Endothelial cell of umbilical vein (primary cell): ENCODE data around the gene KANSL1. TPM values are rescaled to one million over a fixed set of nuclear protein-coding genes. Genes with fewer than 3 reads are reported as not detected.

Source experiments
- BruUV-seq: library from RNA; stranded (reverse); fragments of 400-500 nt; replicated peaks from 2 replicates; lab custom pipeline; 2021; lab: Mats Ljungman, UMichigan
- CTCF ChIA-PET: fragments of 300-600, 350-600 bp; sonication (Branson Sonifier 250); formaldehyde crosslinking; loops from one replicate; lab custom pipeline; 2021; ENCODE audit warnings: antibody characterized with exemption, inconsistent platforms; lab: Charles Lee
- POLR2A ChIA-PET: fragments of 300-600, 350-600 bp; sonication (Branson Sonifier 250); formaldehyde crosslinking; loops from one replicate; lab custom pipeline; 2021; ENCODE audit warnings: antibody characterized with exemption, inconsistent platforms; lab: Charles Lee
- DNase-seq: peaks from one replicate; pipeline ENCODE4 v3.0.0-alpha.2; 2011; ENCODE audit warnings: low read depth, low spot score
- FAIRE-seq: peaks from 2 replicates; lab custom pipeline; 2011; peaks lifted over from hg19 to GRCh38; lab: Jason Lieb, UNC
- H2AFZ ChIP-seq: 2 replicates; pipeline ENCODE4 v1.6.0; 2012; ENCODE audit warnings: low read depth, low read length, control low read depth, inconsistent platforms
- H3K27ac ChIP-seq: 2 replicates; pipeline ENCODE4 v1.5.1; 2011; ENCODE audit warnings: low read depth, mild to moderate bottlenecking, control low read depth, low read length, moderate library complexity; ENCODE audit not compliant: insufficient read depth
- H3K27me3 ChIP-seq, 2 experiments: 2 replicates each; pipeline versions ENCODE4 v1.6.0 to v1.6.1; 2011; ENCODE audit warnings: low read length in 2 of 2, mixed read lengths in 1 of 2; ENCODE audit not compliant: control insufficient read depth in 2 of 2, insufficient read depth in 2 of 2
- H3K36me3 ChIP-seq, 2 experiments: 2 replicates in 1 of 2; 3 replicates in 1 of 2; pipeline ENCODE4 v1.5.1; 2011; ENCODE audit warnings: low read length in 2 of 2, mild to moderate bottlenecking in 1 of 2, moderate library complexity in 1 of 2; ENCODE audit not compliant: control insufficient read depth in 2 of 2, insufficient read depth in 2 of 2; ENCODE audit errors: extremely low read depth in 1 of 2
- H3K4me1 ChIP-seq: 3 replicates; pipeline ENCODE4 v1.5.1; 2011; ENCODE audit warnings: mild to moderate bottlenecking, low read length; ENCODE audit not compliant: control insufficient read depth, insufficient read depth; ENCODE audit errors: extremely low read depth
- H3K4me2 ChIP-seq: 2 replicates; pipeline ENCODE4 v1.6.1; 2011; ENCODE audit warnings: low read length, control low read depth, mixed read lengths; ENCODE audit not compliant: insufficient read depth
- H3K4me3 ChIP-seq, 3 experiments: fragments of 200-600 bp in 1 of 3; sonication (generic), shearing (Covaris generic) in 1 of 3; replicated peaks in 1 of 3; 2 replicates each; pipeline ENCODE4 v1.5.1; 2011 to 2016; ENCODE audit warnings: control low read depth in 3 of 3, low read length in 3 of 3, mild to moderate bottlenecking in 2 of 3, inconsistent platforms in 1 of 3, low read depth in 1 of 3, moderate library complexity in 1 of 3; ENCODE audit not compliant: insufficient read depth in 1 of 3
- H3K79me2 ChIP-seq: 2 replicates; pipeline ENCODE4 v1.6.0; 2012; ENCODE audit warnings: low read length, inconsistent platforms; ENCODE audit not compliant: control insufficient read depth, insufficient read depth
- H3K9ac ChIP-seq: replicated peaks from 2 replicates; pipeline ENCODE3; 2011; ENCODE audit warnings: low read length, control low read depth; ENCODE audit not compliant: insufficient read depth; ENCODE audit errors: extremely low read depth
- H3K9me1 ChIP-seq: replicated peaks from 3 replicates; pipeline ENCODE4 v1.6.0; 2011; ENCODE audit warnings: mild to moderate bottlenecking, low read length; ENCODE audit not compliant: control insufficient read depth, insufficient read depth; ENCODE audit errors: extremely low read depth
- H3K9me3 ChIP-seq: replicated peaks from 2 replicates; pipeline ENCODE4 v1.5.1; 2012; ENCODE audit warnings: low read length, inconsistent platforms; ENCODE audit not compliant: control insufficient read depth, insufficient read depth
- H4K20me1 ChIP-seq: replicated peaks from 2 replicates; pipeline ENCODE3; 2011; ENCODE audit warnings: mild to moderate bottlenecking, low read length; ENCODE audit not compliant: control insufficient read depth, insufficient read depth; ENCODE audit errors: extremely low read depth
- GATA2 ChIP-seq: IDR thresholded peaks from 2 replicates; pipeline ENCODE4 v1.7.0; 2011; ENCODE audit warnings: low read depth, mild to moderate bottlenecking, moderate library complexity, mixed read lengths, low read length; ENCODE audit not compliant: insufficient read length, insufficient read depth
- JUN ChIP-seq: IDR thresholded peaks from 2 replicates; pipeline ENCODE4 v1.6.1; 2011; ENCODE audit warnings: borderline replicate concordance, low read depth; ENCODE audit not compliant: insufficient read length, insufficient read depth
- MYC ChIP-seq: IDR thresholded peaks from one replicate; pipeline ENCODE4 v1.6.1; 2011; ENCODE audit warnings: mild to moderate bottlenecking, low read depth, low read length
- POLR2AphosphoS5 ChIP-seq: IDR thresholded peaks from 2 replicates; pipeline ENCODE4 v1.6.1; 2012; ENCODE audit warnings: low read depth, mild to moderate bottlenecking, control low read depth, low read length, moderate library complexity; ENCODE audit not compliant: insufficient read depth
- dilution Hi-C: fragments of 300-500 bp; cut with MboI; formaldehyde crosslinking; loops from one replicate; pipeline ENCODE4 v1.15.0; 2019; ENCODE audit warnings: low sequenced_read_pairs; ENCODE audit not compliant: extremely low pct_ligation_motif_present
- intact Hi-C: fragments of 100-400 bp; cut with micrococcal nuclease; formaldehyde crosslinking; loops from one replicate; pipeline ENCODE4 v1.10.0; 2022
- polyA plus RNA-seq, 4 experiments: library from polyadenylated mRNA; depleted of rRNA in 3 of 4; stranded (reverse) in 3 of 4; unstranded in 1 of 4; fragments of >200 nt; gene quantifications; 2 replicates each; pipeline versions ENCODE4 v1.2.1 to v1.2.3, GENCODE V29; 2011 to 2012; ENCODE audit warnings: missing spikeins in 1 of 4
- total RNA-seq: library from RNA; stranded (reverse); gene quantifications from 2 replicates; pipeline ENCODE4 v1.2.3, GENCODE V29; 2021
- TF ChIP-seq, protein P1 (sequence below), 2 donors: IDR thresholded peaks; 1 replicate in 1 of 2; 2 replicates in 1 of 2; pipeline ENCODE4 v1.5.1; 2011; ENCODE audit warnings: low read length in 2 of 2, mild to moderate bottlenecking in 2 of 2, moderate library complexity in 2 of 2, control low read depth in 1 of 2, inconsistent platforms in 1 of 2, low read depth in 1 of 2; ENCODE audit not compliant: insufficient read depth in 1 of 2; ENCODE audit errors: extremely low read depth in 1 of 2

Gene KANSL1
- total and polyA plus RNA-seq, 2 donors (not counting 3 experiments of a cell fraction or from before 2014, with no cell fraction given): 29.1 to 74.0 TPM

DNA sequence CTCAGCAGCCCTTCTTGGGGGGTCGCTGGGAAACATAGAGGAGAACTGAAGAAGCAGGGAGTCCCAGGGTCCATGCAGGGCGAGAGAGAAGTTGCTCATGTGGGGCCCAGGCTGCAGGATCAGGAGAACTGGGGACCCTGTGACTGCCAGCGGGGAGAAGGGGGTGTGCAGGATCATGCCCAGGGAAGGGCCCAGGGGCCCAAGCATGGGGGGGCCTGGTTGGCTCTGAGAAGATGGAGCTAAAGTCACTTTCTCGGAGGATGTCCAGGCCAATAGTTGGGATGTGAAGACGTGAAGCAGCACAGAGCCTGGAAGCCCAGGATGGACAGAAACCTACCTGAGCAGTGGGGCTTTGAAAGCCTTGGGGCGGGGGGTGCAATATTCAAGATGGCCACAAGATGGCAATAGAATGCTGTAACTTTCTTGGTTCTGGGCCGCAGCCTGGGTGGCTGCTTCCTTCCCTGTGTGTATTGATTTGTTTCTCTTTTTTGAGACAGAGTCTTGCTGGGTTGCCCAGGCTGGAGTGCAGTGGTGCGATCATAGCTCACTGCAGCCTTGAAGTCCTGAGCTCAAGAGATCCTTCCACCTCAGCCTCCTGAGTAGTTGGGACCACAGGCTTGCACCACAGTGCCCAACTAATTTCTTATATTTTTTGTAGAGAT is 190.8 kb downstream of the KANSL1 start:
- dilution Hi-C loops: no loop called here
- ChIA-PET CTCF (interaction anchor here (1.5 to 5.2 kb wide), 3 partner anchors 42 to 284 kb away, joined by 4 to 50 read pairs (median 43); no protein-coding TSS in a partner anchor), POLR2A (no interaction called here)
- Histone ChIP-seq H3K36me3 (no peaks in the 10 kb centered on the region), H3K9me3 (no peaks in the 10 kb centered on the region), H2AFZ (no peak overlapping the region), H3K4me3 (no peak overlapping the region), H3K9me1 (no peaks in the 10 kb centered on the region), H3K27ac (no peak overlapping the region), H3K4me2 (no peak overlapping the region), H3K79me2 (no peaks in the 10 kb centered on the region), H3K4me1 (no peaks in the 10 kb centered on the region), H3K27me3 (no peaks in the 10 kb centered on the region), H3K9ac (no peak overlapping the region), H4K20me1 (no peaks in the 10 kb centered on the region)
- TF ChIP-seq, protein P1, sequence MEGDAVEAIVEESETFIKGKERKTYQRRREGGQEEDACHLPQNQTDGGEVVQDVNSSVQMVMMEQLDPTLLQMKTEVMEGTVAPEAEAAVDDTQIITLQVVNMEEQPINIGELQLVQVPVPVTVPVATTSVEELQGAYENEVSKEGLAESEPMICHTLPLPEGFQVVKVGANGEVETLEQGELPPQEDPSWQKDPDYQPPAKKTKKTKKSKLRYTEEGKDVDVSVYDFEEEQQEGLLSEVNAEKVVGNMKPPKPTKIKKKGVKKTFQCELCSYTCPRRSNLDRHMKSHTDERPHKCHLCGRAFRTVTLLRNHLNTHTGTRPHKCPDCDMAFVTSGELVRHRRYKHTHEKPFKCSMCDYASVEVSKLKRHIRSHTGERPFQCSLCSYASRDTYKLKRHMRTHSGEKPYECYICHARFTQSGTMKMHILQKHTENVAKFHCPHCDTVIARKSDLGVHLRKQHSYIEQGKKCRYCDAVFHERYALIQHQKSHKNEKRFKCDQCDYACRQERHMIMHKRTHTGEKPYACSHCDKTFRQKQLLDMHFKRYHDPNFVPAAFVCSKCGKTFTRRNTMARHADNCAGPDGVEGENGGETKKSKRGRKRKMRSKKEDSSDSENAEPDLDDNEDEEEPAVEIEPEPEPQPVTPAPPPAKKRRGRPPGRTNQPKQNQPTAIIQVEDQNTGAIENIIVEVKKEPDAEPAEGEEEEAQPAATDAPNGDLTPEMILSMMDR (IDR thresholded peaks at IDR 0.05; ENCODE audit: extremely low read depth in 1 of 2, insufficient read depth in 1 of 2, low read depth in 1 of 2, low read length in 2 of 2): peak; percentile 79 to 81
- TF ChIP-seq JUN (no peak), MYC (no peak), POLR2AphosphoS5 (no peak), GATA2 (no peak)
- DNase-seq (peak; percentile 60), FAIRE-seq (peak; percentile 88)
- intact Hi-C loops: loop anchor here (1.0 to 5.0 kb wide), 3 partner anchors 42 to 211 kb away; partner anchors contain the start of gene KANSL1
- no TSS peak for BruUV-seq
